ENCODE data around the gene SMG7.

SMG7 gene

GRCh38 chr1:183470147-183470960, 1.9 kb upstream of the SMG7 start:
- peak; percentile 69 to 79 for DNase-seq

- DNase-seq: peak; percentile 57 to 61
Observed at GRCh38 chr1:183470961-183471742, 1.1 kb upstream of the SMG7 start.

- DNase-seq: peak; percentile 90 to 94
Observed at GRCh38 chr1:183471743-183472487, 384 bp upstream of the SMG7 start.

- DNase-seq: no peak
Observed at GRCh38 chr1:183473217-183473536, 878 bp downstream of the SMG7 start.

GRCh38 chr1:183476081-183476480, 3.8 kb downstream of the SMG7 start:
- peak in 1 of 2 experiments; percentile 13 for DNase-seq

- peak; percentile 4 to 14 for DNase-seq
Observed at GRCh38 chr1:183477986-183478781, 5.9 kb downstream of the SMG7 start.

- DNase-seq: no peak
Observed at GRCh38 chr1:183480971-183481441, 8.7 kb downstream of the SMG7 start.

- DNase-seq: no peak
Observed at GRCh38 chr1:183483224-183483623, 10.9 kb downstream of the SMG7 start.

- DNase-seq: no peak
Observed at GRCh38 chr1:183484254-183484653, 12.0 kb downstream of the SMG7 start.

- DNase-seq: no peak
Observed at GRCh38 chr1:183484851-183485250, 12.6 kb downstream of the SMG7 start.

GRCh38 chr1:183487674-183488442, 15.6 kb downstream of the SMG7 start:
- no peak for DNase-seq

GRCh38 chr1:183490932-183491331, 18.6 kb downstream of the SMG7 start:
- DNase-seq: no peak

GRCh38 chr1:183493540-183494245, 21.4 kb downstream of the SMG7 start:
- no peak for DNase-seq

- no peak for DNase-seq
Observed at GRCh38 chr1:183495420-183495819, 23.1 kb downstream of the SMG7 start.

- DNase-seq: no peak
Observed at GRCh38 chr1:183497218-183497617, 24.9 kb downstream of the SMG7 start.

GRCh38 chr1:183498342-183498991, 26.2 kb downstream of the SMG7 start:
- no peak for DNase-seq

GRCh38 chr1:183505454-183506089, 33.3 kb downstream of the SMG7 start:
- no peak for DNase-seq

- no peak for DNase-seq
Observed at GRCh38 chr1:183506561-183506960, 34.3 kb downstream of the SMG7 start.

- no peak for DNase-seq
Observed at GRCh38 chr1:183508694-183509093, 36.4 kb downstream of the SMG7 start.

GRCh38 chr1:183512450-183512849, 40.2 kb downstream of the SMG7 start:
- no peak for DNase-seq
